Stomach (tissue), 4 donors: ENCODE results near the gene CCSER1.

Experiments
- CTCF ChIP-seq, 7 experiments: fragments of 450-650 bp in 4 of 7; fragments of 200-600 bp in 3 of 7; sonication (generic) in 3 of 7; IDR thresholded peaks; one replicate each; pipeline ENCODE4 v1.5.1; 2016 to 2019; ENCODE audit warnings: antibody characterized with exemption in 7 of 7, control low read depth in 2 of 7, mild to moderate bottlenecking in 1 of 7
- POLR2A ChIP-seq, 4 donors: fragments of 450-650 bp; IDR thresholded peaks; one replicate each; pipeline ENCODE4 v1.6.1; 2016; ENCODE audit warnings: antibody characterized with exemption in 4 of 4, control low read depth in 2 of 4, mild to moderate bottlenecking in 1 of 4, moderate library complexity in 1 of 4

GRCh38 chr4:91198951-91199350, 1071.8 kb downstream of the CCSER1 start:
- TF ChIP-seq POLR2A (IDR thresholded peaks at IDR 0.05) (no peak), CTCF (IDR thresholded peaks at IDR 0.05) (no peak)
